Upper lobe of right lung (tissue), 1 donor: ENCODE measurements around the gene FZR1. TPM values are rescaled to one million over a fixed set of nuclear protein-coding genes. Genes with fewer than 3 reads are reported as not detected.

ENCODE experiments used
- ATAC-seq: fragments of 200-7000 bp; cut with Tn5 transposase; one replicate; pipeline ENCODE4 v1.9.1; 2020; ENCODE audit warnings: mild to moderate bottlenecking, moderate library complexity
- DNase-seq: peaks from one replicate; pipeline ENCODE4 v3.0.0-alpha.2; 2020
- H3K27ac ChIP-seq: fragments of 200-600 bp; one replicate; pipeline ENCODE4 v1.8.0; 2022
- H3K27me3 ChIP-seq: fragments of 200-600 bp; one replicate; pipeline ENCODE4 v1.8.0; 2022; ENCODE audit warnings: mild to moderate bottlenecking
- H3K36me3 ChIP-seq: fragments of 200-600 bp; one replicate; pipeline ENCODE4 v1.8.0; 2022
- H3K4me1 ChIP-seq: fragments of 200-600 bp; one replicate; pipeline ENCODE4 v1.8.0; 2022
- H3K4me3 ChIP-seq: fragments of 200-600 bp; one replicate; pipeline ENCODE4 v1.8.0; 2022; ENCODE audit warnings: mild to moderate bottlenecking
- H3K9me3 ChIP-seq: fragments of 200-600 bp; one replicate; pipeline ENCODE4 v1.8.0; 2022
- intact Hi-C: fragments of 100-400 bp; cut with DNase I; formaldehyde crosslinking; loops from one replicate; pipeline ENCODE4 v1.11.0; 2022
- total RNA-seq: library from RNA; stranded (reverse); fragmentation: NEBNext Ultra II Directional; extraction: Animal tissue kit (Norgen Biotek cat#: 25700); gene quantifications from one replicate; pipeline ENCODE4 v1.2.1, GENCODE V29; 2021
- TF ChIP-seq, protein P1 (sequence below): fragments of 200-600 bp; IDR thresholded peaks from one replicate; pipeline ENCODE4 v1.8.0; 2022; ENCODE audit warnings: antibody characterized with exemption
- donor health status: DM: no; HTN: yes; CAD: no; lungs with severe emphysema.

Gene FZR1
- total RNA-seq, 1 donor from 2014 or later, result 30.8 TPM

DNA sequence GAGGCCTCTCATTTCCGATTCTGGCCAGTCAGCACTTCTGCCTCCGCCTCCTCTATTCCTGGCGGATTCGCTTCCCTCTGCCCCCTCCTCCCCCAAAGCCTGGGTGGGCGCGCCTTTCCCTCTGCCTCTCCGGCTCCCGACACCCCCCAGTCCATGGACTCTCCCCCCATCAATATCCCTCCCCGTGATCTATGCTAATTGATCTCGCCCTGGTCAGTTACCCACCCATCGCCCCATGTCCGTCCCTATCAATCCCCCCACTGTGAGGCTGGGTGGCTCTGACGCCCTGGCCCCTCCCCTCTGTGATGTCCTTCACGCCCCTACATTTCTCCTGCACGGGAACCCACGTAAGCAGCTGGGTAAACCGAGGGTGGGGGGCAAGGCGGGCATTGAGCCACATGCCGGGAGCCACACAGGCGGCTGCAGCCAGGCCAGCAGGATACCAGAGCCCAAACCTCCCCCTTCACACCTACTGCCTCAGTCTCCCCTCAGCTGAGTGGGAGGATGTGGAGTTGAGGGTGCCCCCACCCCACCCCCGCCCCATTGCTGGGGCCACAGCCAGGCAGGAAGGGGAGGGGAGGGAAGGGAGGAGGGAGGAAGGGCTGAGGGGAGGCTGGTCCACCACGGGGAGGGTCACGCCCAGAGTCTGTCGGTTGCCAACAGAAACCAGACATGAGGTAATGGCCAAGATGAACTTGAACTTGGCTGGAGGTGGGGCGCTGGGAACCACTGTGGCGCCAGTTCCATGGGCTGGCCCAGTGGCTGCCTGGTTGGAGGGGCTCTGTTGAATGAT lies 46.8 kb upstream of the FZR1 start:
- DNase-seq (peak; percentile 83), ATAC-seq (peak; percentile 87)
- Histone ChIP-seq H3K9me3 (no peaks in the 10 kb centered on the region), H3K36me3 (peaks cover 65% of the 10 kb centered on the region), H3K27ac (peak overlapping the region; percentile 80), H3K4me3 (no peak overlapping the region), H3K27me3 (no peaks in the 10 kb centered on the region), H3K4me1 (peaks cover 20% of the 10 kb centered on the region)
- TF ChIP-seq, protein P1, sequence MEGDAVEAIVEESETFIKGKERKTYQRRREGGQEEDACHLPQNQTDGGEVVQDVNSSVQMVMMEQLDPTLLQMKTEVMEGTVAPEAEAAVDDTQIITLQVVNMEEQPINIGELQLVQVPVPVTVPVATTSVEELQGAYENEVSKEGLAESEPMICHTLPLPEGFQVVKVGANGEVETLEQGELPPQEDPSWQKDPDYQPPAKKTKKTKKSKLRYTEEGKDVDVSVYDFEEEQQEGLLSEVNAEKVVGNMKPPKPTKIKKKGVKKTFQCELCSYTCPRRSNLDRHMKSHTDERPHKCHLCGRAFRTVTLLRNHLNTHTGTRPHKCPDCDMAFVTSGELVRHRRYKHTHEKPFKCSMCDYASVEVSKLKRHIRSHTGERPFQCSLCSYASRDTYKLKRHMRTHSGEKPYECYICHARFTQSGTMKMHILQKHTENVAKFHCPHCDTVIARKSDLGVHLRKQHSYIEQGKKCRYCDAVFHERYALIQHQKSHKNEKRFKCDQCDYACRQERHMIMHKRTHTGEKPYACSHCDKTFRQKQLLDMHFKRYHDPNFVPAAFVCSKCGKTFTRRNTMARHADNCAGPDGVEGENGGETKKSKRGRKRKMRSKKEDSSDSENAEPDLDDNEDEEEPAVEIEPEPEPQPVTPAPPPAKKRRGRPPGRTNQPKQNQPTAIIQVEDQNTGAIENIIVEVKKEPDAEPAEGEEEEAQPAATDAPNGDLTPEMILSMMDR, result no peak
- intact Hi-C loops, result no loop called here

DNA sequence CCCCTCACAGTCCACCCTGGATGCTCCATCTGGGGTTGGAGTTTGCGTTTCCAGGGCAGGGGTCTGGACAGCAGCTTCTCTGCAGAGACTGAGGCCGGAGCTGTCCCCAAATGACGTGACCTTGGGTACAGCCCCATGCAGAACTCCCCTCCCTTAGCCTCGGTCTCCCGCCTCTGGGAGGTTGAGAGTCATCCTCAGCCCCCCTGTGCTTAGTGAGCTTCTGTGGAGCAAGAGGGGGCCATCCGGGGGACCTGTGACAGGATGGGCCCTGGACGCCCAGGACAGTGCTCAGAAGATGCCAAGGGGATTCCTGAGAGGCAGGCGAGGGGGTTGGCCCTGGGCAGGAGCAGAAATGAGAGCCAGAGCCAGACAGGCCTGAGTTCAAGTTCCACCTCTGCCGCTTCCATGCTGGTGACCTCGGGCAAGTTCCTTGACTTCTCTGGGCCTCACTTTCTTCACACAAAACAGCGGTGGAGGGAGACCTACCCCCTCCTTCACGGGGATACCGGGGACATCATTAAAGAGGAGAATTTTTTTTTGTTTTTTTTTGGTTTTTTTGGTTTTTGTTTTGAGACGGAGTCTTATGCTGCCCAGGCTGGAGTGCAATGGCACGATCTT lies 46.0 kb upstream of the FZR1 start:
- intact Hi-C loops, result no loop called here
- Histone ChIP-seq H3K9me3 (no peaks in the 10 kb centered on the region), H3K36me3 (peaks cover 59% of the 10 kb centered on the region), H3K4me3 (no peak overlapping the region), H3K4me1 (peaks cover 20% of the 10 kb centered on the region), H3K27ac (peak overlapping the region; percentile 80), H3K27me3 (no peaks in the 10 kb centered on the region)
- ATAC-seq, result no peak
- no peak for DNase-seq
- TF ChIP-seq, protein P1, result no peak

DNA sequence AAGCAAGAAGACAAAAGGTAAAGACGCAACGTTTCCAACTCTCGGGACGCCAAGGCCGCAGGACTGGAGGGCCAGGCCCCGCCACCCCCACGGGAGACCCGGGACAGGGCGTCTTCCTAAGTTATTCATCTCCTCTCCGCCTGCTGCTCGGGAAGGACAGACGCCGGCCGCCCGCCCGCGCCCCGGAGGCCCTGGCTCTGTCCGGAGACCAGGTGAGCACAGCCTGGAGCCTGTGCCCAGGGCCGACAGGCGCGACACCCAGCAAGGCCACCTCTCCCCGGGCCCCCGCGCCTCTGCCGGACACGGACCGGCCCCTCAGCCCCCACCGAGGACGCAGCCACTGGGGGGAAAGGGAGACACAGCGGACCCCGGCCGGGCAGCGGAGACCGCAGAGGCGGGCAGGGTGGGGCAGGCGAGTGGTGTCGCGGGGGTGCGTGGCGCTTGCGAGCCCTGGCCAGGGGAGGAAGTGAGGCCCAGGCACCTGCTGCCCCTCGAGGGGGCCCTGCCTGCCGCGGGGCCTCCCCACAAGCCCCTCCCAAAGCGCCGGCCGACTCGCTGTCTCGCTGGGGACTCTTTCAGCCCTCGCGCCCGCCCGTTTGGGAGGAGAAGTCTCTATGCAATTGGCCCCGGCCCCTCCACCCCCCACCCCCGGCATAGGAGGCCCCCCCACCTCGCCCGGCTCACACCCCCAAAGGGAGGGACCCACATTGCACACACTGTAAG lies 43.0 kb upstream of the FZR1 start:
- Histone ChIP-seq H3K4me1 (peaks cover 17% of the 10 kb centered on the region), H3K36me3 (peaks cover 35% of the 10 kb centered on the region), H3K27ac (no peak overlapping the region), H3K4me3 (no peak overlapping the region), H3K9me3 (no peaks in the 10 kb centered on the region), H3K27me3 (no peaks in the 10 kb centered on the region)
- ATAC-seq (no peak), DNase-seq (no peak)
- intact Hi-C loops, result no loop called here
- TF ChIP-seq, protein P1, result no peak

DNA sequence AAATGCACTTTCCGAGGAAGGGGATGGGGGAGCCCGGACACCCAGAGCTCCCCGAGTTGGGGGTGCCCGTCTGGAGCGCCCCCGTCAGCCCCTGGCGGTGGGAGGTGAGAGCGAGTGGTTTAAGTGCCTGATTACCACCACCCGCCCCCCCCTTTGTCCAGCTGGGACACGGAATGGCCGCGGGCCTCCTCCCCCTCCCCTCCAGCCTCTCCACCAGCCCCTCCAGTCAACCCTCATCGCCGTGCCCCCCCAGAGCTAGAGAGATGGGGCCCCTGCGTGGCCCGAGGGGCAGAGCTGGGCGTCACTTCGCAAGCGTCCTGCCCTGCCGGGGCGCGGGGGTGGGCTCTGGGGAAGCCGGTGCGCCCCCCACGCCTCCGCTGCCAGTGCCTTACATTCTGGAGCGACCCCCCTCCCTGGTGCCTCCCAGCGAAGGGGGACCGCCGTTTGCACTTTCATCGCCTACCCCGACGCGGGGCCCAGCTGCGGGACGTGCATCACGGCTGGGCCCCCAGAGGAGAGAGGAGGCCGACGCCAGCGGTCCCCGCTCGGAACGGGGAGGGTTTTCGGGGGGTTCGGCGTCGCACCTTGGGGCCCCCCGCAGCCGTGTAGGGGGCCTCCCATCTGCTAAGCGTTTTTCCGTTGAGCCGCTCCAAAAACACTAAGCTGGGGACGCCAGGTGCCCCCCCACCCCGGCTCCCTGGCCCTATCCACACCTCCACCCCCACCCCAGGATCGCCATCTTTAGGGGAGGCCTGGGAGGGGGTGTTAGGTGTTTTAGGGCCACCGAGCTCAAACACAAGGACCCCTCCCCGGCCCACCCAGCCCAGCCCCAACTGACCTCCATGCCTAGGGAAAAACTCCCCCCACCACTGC lies 42.2 kb upstream of the FZR1 start:
- H3K4me1 ChIP-seq, result peaks cover 9% of the 10 kb centered on the region
- no peaks in the 10 kb centered on the region for H3K9me3 ChIP-seq
- ATAC-seq (no peak), DNase-seq (no peak)
- peaks cover 35% of the 10 kb centered on the region for H3K36me3 ChIP-seq
- intact Hi-C loops, result no loop called here
- H3K27ac ChIP-seq, result no peak overlapping the region
- H3K27me3 ChIP-seq, result no peaks in the 10 kb centered on the region
- TF ChIP-seq, protein P1, result no peak
- H3K4me3 ChIP-seq, result no peak overlapping the region

DNA sequence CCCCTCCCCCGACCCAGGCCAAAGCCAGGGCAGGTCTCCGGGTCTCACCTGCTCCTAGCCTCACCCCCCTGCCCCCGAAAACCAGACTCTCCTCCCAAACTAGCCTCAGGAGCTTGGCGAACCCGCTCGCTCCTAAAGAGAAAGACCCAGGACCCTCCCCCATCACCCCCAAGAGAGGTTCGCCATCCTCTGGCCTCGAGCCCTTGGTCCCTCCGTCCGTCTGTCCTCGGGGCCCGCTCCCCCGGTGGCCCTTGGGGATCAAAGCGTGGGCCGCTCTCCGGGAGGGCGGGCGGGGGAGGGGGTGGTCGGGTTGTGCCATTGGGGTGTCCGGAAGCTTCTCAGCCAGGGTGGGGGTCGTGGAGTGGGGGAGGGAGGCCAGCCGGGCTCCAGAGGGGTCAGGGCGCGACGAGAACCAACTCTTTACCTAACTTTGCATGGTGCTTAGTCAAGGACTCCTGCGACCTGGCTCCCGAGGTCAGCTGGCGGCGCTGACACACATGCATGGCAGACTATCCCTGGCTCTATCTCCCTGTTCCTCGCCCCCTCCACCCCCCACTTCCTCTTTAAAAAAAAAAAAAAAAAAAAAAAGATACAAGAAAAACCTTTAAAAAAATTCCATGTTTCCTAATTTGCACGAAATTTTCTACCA lies 41.4 kb upstream of the FZR1 start:
- Histone ChIP-seq H3K27me3 (no peaks in the 10 kb centered on the region), H3K9me3 (no peaks in the 10 kb centered on the region), H3K4me1 (peaks cover 3% of the 10 kb centered on the region), H3K27ac (no peak overlapping the region), H3K4me3 (no peak overlapping the region), H3K36me3 (peaks cover 34% of the 10 kb centered on the region)
- peak; percentile 66 for DNase-seq
- TF ChIP-seq, protein P1, result no peak
- intact Hi-C loops, result no loop called here
- ATAC-seq, result no peak
